GM12891 (cell line): ENCODE results near the gene CHAC1.

ENCODE experiments used
- POLR2A ChIP-seq: IDR thresholded peaks from 2 replicates; pipeline ENCODE4 v1.6.1; 2011; ENCODE audit warnings: low read depth, low read length, control low read depth
- POLR2AphosphoS5 ChIP-seq: IDR thresholded peaks from 2 replicates; pipeline ENCODE4 v1.6.1; 2011; ENCODE audit warnings: low read depth, low read length, control low read depth
- POU2F2 ChIP-seq: IDR thresholded peaks from 2 replicates; pipeline ENCODE4 v1.6.1; 2011; ENCODE audit warnings: low read depth, mild to moderate bottlenecking, control low read depth, low read length, moderate library complexity
- SPI1 ChIP-seq: IDR thresholded peaks from 2 replicates; pipeline ENCODE4 v1.6.1; 2011; ENCODE audit warnings: low read depth, low read length, control low read depth
- TAF1 ChIP-seq: IDR thresholded peaks from 2 replicates; pipeline ENCODE4 v1.6.1; 2011; ENCODE audit warnings: low read depth, low read length, control low read depth

DNA sequence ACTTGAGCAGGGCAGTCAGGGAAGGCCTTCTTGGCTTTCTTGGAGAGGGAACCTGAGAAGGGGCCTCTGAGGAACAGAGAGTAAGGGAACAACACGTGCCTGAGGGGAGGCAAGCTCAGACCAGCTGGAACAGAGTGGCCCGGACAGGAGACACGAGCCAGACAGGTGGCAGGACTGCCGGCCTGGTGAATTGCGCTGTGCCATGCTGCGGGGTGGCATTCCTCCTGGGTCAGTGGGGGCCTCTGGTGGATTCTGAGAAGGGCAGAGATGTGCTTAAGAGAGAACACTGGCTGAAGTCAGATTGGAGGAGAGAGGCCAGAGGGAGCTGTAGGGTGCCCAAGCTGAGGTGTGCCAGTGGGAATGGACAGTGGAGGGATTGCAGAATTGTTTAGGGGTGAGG lies 4.9 kb downstream of the CHAC1 start:
- no peak for TF ChIP-seq POLR2AphosphoS5
- TF ChIP-seq POLR2A: no peak
- TF ChIP-seq TAF1: no peak
- no peak for TF ChIP-seq POU2F2
- TF ChIP-seq SPI1: no peak
